RWPE2 (cell line): ENCODE measurements around the gene UGT2B7.

ENCODE experiments used
- ATAC-seq: fragments of 200-7000 bp; cut with Tn5 transposase; 3 replicates; pipeline ENCODE4 v1.9.1; 2021; ENCODE audit warnings: low read depth
- DNase-seq: peaks from one replicate; pipeline ENCODE4 v3.0.0-alpha.2; 2020; ENCODE audit warnings: low spot score
- H3K27ac ChIP-seq: fragments of 450-650 bp; 2 replicates; pipeline ENCODE4 v1.5.1; 2017; ENCODE audit warnings: mild to moderate bottlenecking; ENCODE audit not compliant: poor library complexity, severe bottlenecking
- H3K27me3 ChIP-seq: fragments of 250-450 bp; sonication (Bioruptor Pico); 2 replicates; pipeline ENCODE4 v1.5.1; 2021; ENCODE audit warnings: mild to moderate bottlenecking, moderate library complexity; ENCODE audit not compliant: insufficient read depth, poor library complexity, severe bottlenecking
- H3K36me3 ChIP-seq: fragments of 250-450 bp; sonication (Bioruptor Pico); 2 replicates; pipeline ENCODE4 v1.5.1; 2020; ENCODE audit warnings: low read depth, mild to moderate bottlenecking, moderate library complexity
- H3K4me1 ChIP-seq: fragments of 250-450 bp; sonication (Bioruptor Pico); 2 replicates; pipeline ENCODE4 v1.5.1; 2021; ENCODE audit warnings: mild to moderate bottlenecking, moderate library complexity; ENCODE audit not compliant: insufficient read depth, poor library complexity, severe bottlenecking
- H3K4me3 ChIP-seq: fragments of 250-450 bp; sonication (Bioruptor Pico); 2 replicates; pipeline ENCODE4 v1.5.1; 2021; ENCODE audit warnings: mild to moderate bottlenecking, moderate library complexity; ENCODE audit not compliant: severe bottlenecking
- H3K9me3 ChIP-seq: fragments of 250-450 bp; sonication (Bioruptor Pico); 2 replicates; pipeline ENCODE4 v1.5.1; 2021; ENCODE audit warnings: mild to moderate bottlenecking, moderate library complexity; ENCODE audit not compliant: severe bottlenecking
- TF ChIP-seq, protein P1 (sequence below): fragments of 450-650 bp; IDR thresholded peaks from one replicate; pipeline ENCODE4 v1.5.1; 2017; ENCODE audit warnings: mild to moderate bottlenecking, moderate library complexity; ENCODE audit not compliant: poor library complexity, severe bottlenecking

UGT2B7 gene

DNA sequence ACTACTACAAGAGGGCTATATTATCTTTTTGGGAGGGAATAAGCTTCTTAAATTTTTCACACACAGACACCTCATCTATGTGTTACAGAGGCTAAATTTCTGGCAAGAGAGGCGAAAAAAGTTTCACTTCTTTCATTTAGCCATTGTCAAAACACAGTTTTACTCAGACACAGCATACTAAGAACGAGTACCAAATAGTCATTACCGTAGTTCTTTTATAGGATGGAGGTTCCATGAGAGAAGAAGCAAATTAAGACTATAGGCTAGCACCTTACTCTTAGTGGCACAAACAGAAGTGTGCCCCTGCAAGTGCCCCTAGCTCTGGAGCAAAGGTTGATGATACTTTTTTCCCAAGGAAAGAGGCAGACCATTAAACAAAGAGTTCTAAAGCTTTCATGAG, 26.2 kb downstream of the UGT2B7 start:
- H3K4me1 ChIP-seq: no peaks in the 10 kb centered on the region
- H3K9me3 ChIP-seq: no peaks in the 10 kb centered on the region
- no peak overlapping the region for H3K27ac ChIP-seq
- H3K4me3 ChIP-seq: no peak overlapping the region
- ATAC-seq (no peak), DNase-seq (no peak)
- TF ChIP-seq, protein P1, sequence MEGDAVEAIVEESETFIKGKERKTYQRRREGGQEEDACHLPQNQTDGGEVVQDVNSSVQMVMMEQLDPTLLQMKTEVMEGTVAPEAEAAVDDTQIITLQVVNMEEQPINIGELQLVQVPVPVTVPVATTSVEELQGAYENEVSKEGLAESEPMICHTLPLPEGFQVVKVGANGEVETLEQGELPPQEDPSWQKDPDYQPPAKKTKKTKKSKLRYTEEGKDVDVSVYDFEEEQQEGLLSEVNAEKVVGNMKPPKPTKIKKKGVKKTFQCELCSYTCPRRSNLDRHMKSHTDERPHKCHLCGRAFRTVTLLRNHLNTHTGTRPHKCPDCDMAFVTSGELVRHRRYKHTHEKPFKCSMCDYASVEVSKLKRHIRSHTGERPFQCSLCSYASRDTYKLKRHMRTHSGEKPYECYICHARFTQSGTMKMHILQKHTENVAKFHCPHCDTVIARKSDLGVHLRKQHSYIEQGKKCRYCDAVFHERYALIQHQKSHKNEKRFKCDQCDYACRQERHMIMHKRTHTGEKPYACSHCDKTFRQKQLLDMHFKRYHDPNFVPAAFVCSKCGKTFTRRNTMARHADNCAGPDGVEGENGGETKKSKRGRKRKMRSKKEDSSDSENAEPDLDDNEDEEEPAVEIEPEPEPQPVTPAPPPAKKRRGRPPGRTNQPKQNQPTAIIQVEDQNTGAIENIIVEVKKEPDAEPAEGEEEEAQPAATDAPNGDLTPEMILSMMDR: no peak
- H3K27me3 ChIP-seq: no peaks in the 10 kb centered on the region
- no peaks in the 10 kb centered on the region for H3K36me3 ChIP-seq

DNA sequence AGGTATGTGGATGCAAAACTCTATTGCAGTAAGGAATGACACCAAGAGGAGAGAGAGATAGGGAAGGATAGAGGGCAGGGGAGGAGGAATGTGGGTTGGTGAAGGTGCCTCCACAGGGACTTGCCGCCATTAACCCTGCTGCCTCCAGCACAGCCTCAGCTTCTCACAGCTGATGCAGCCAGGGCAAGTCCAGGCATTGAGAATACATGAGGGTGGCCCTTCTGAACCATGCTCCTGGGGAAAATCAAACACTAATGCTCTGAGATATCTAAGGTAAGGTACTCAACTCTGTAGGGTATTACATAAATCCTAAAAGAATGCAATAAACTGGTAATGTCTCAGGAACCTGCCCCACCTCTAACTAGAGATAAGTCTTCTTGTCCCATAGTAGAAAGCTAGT, 28.7 kb downstream of the UGT2B7 start:
- no peaks in the 10 kb centered on the region for H3K36me3 ChIP-seq
- no peak overlapping the region for H3K4me3 ChIP-seq
- no peak overlapping the region for H3K27ac ChIP-seq
- no peaks in the 10 kb centered on the region for H3K4me1 ChIP-seq
- DNase-seq (no peak), ATAC-seq (peak; percentile 31; the same call in 1 of the 3 replicates)
- no peaks in the 10 kb centered on the region for H3K9me3 ChIP-seq
- TF ChIP-seq, protein P1: no peak
- H3K27me3 ChIP-seq: no peaks in the 10 kb centered on the region

DNA sequence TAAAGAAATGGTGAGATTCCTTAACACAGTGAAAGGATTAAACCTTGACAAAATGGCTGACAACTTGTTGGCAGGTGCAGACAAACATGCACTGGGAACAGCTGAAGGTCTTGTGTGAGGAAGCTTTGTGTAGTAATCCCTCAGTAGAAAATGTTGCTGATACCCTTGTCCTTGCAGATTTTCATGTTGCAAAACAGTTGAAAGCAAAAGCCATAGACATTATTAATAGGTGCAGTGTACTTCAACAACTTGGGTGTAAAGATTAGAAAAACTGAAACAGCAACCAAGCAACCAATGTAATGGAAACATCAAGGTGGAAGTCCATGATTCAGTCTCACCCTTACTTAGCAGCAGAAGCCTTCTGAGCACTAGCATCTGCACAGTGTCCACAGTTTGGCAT, 29.8 kb downstream of the UGT2B7 start:
- H3K4me1 ChIP-seq: no peaks in the 10 kb centered on the region
- H3K27ac ChIP-seq: no peak overlapping the region
- ATAC-seq (no peak), DNase-seq (no peak)
- TF ChIP-seq, protein P1: no peak
- H3K36me3 ChIP-seq: no peaks in the 10 kb centered on the region
- H3K9me3 ChIP-seq: no peaks in the 10 kb centered on the region
- no peaks in the 10 kb centered on the region for H3K27me3 ChIP-seq
- no peak overlapping the region for H3K4me3 ChIP-seq

DNA sequence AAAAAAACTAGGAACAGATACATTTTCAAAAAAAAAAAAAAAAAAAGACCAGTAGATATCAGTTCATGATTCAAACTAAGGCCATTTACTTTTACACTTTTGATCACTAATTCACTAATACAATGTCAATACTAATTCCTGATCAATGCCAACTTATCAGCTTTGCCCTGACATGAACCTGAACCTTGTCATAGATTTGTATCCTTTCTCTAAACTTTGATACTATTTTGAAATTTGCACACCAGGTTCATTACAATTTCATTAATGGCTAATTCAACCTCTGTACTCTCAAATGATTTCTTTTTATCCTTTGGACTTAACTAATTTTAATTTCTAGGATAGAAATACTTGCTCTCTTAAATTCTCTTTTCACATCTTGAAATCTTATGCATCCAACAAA, 37.7 kb downstream of the UGT2B7 start:
- no peaks in the 10 kb centered on the region for H3K4me1 ChIP-seq
- no peak overlapping the region for H3K27ac ChIP-seq
- TF ChIP-seq, protein P1: no peak
- H3K36me3 ChIP-seq: no peaks in the 10 kb centered on the region
- H3K27me3 ChIP-seq: no peaks in the 10 kb centered on the region
- ATAC-seq (no peak), DNase-seq (no peak)
- no peaks in the 10 kb centered on the region for H3K9me3 ChIP-seq
- no peak overlapping the region for H3K4me3 ChIP-seq

DNA sequence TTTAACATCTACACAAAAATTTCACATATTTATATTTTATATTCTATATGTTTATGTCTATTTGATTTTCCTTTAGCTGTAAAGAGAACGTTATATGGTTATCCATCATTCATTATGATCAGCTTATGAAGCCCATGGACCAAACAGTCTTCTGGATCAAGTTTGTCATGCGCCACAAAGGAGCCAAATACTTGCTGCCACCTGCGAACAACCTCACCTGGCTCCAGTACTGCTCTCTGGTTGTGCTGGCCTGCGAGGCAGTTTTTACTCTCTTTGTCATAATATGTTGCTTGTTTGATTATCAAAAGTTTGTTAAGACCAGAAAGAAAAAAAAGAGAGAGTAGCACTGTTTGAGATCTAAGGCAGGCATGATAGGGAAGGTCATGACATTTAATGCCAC, 38.2 kb downstream of the UGT2B7 start:
- H3K4me1 ChIP-seq: no peaks in the 10 kb centered on the region
- H3K27ac ChIP-seq: no peak overlapping the region
- TF ChIP-seq, protein P1: no peak
- no peak overlapping the region for H3K4me3 ChIP-seq
- ATAC-seq (no peak), DNase-seq (no peak)
- H3K27me3 ChIP-seq: no peaks in the 10 kb centered on the region
- H3K9me3 ChIP-seq: no peaks in the 10 kb centered on the region
- H3K36me3 ChIP-seq: no peaks in the 10 kb centered on the region
